ENCODE data around the gene GCC1.
"Not testable (repeated sequence)": the region's sequence is repeated elsewhere in the genome, so short reads cannot be mapped to it uniquely, and the experiment has no call there.

The GCC1 gene

GRCh38 chr7:127540461-127540860 is 44.9 kb downstream of the GCC1 start:
- in situ Hi-C loops (cut with HindIII; ENCODE audit: low sequenced_read_pairs) = not testable (repeated sequence)

GRCh38 chr7:127539116-127539515 is 46.3 kb downstream of the GCC1 start:
- in situ Hi-C loops (cut with HindIII; ENCODE audit: low sequenced_read_pairs) = no loop called here

GRCh38 chr7:127536741-127537140 is 48.7 kb downstream of the GCC1 start:
- in situ Hi-C loops (cut with HindIII; ENCODE audit: low sequenced_read_pairs) = no loop called here

- in situ Hi-C loops (cut with HindIII; ENCODE audit: low sequenced_read_pairs) = no loop called here
Measured at GRCh38 chr7:127536394-127536691, 49.1 kb downstream of the GCC1 start.

GRCh38 chr7:127535546-127536393 is 49.6 kb downstream of the GCC1 start:
- in situ Hi-C loops (cut with HindIII; ENCODE audit: low sequenced_read_pairs) = no loop called here

- in situ Hi-C loops (cut with HindIII; ENCODE audit: low sequenced_read_pairs) = no loop called here
Measured at GRCh38 chr7:127534636-127535035, 50.8 kb downstream of the GCC1 start.

- in situ Hi-C loops (cut with HindIII; ENCODE audit: low sequenced_read_pairs) = no loop called here
Measured at GRCh38 chr7:127532736-127533135, 52.7 kb downstream of the GCC1 start.

- in situ Hi-C loops (cut with HindIII; ENCODE audit: low sequenced_read_pairs) = no loop called here
Measured at GRCh38 chr7:127532151-127532550, 53.2 kb downstream of the GCC1 start.
